CD4-positive, alpha-beta memory T cell (primary cell): ENCODE measurements around the gene KDM2A. TPM values are rescaled to one million over a fixed set of nuclear protein-coding genes. Genes with fewer than 3 reads are reported as not detected.
A peak's percentile ranks its signal among the peaks of the same experiment; 100 is the strongest.

Experiments used
- CTCF ChIA-PET: fragments of 350-600 bp; sonication (Branson Sonifier 250); formaldehyde crosslinking; loops from one replicate; lab custom pipeline; 2021; ENCODE audit warnings: inconsistent platforms; ENCODE audit not compliant: partially characterized antibody; lab: Charles Lee
- POLR2A ChIA-PET: fragments of 350-600 bp; sonication (Branson Sonifier 250); formaldehyde crosslinking; loops from one replicate; lab custom pipeline; 2021; ENCODE audit not compliant: partially characterized antibody; lab: Charles Lee
- DNase-seq, 5 donors: peaks; one replicate each; pipeline versions ENCODE4 v3.0.0 to v3.0.0-alpha.2; 2020 to 2022; ENCODE audit warnings: mixed read lengths in 1 of 5
- H3K27ac ChIP-seq: one replicate; pipeline ENCODE4 v1.7.0; 2013; ENCODE audit warnings: low read depth, low read length
- H3K27me3 ChIP-seq: 2 replicates; pipeline ENCODE4 v1.7.0; 2013; ENCODE audit warnings: mild to moderate bottlenecking, low read length, moderate library complexity; ENCODE audit not compliant: insufficient read depth
- H3K36me3 ChIP-seq: 2 replicates; pipeline ENCODE4 v1.7.0; 2013; ENCODE audit warnings: mild to moderate bottlenecking, low read length, moderate library complexity; ENCODE audit not compliant: insufficient read depth
- H3K4me1 ChIP-seq: 2 replicates; pipeline ENCODE4 v1.7.0; 2013; ENCODE audit warnings: mild to moderate bottlenecking, low read length, moderate library complexity; ENCODE audit not compliant: insufficient read depth
- H3K4me3 ChIP-seq, 2 donors: one replicate each; pipeline ENCODE4 v1.7.0; 2013; ENCODE audit warnings: low read length in 2 of 2, mild to moderate bottlenecking in 1 of 2
- H3K9me3 ChIP-seq, 2 donors: one replicate each; pipeline ENCODE4 v1.7.0; 2013; ENCODE audit warnings: low read length in 2 of 2, control low read depth in 1 of 2; ENCODE audit not compliant: control insufficient read depth in 1 of 2
- H3K27ac Mint-ChIP-seq, 7 donors: one replicate each; pipeline ENCODE4 v1.8.0; 2020 to 2021; ENCODE audit warnings: mixed read lengths in 7 of 7, mild to moderate bottlenecking in 6 of 7, inconsistent platforms in 3 of 7, moderate library complexity in 3 of 7
- H3K27me3 Mint-ChIP-seq, 2 donors: one replicate each; pipeline ENCODE4 v1.8.0; 2020 to 2021; ENCODE audit warnings: mixed read lengths in 2 of 2
- H3K36me3 Mint-ChIP-seq, 2 donors: one replicate each; pipeline ENCODE4 v1.8.0; 2020 to 2021; ENCODE audit warnings: mixed read lengths in 2 of 2, inconsistent platforms in 1 of 2, mild to moderate bottlenecking in 1 of 2
- H3K4me1 Mint-ChIP-seq, 4 donors: one replicate each; pipeline ENCODE4 v1.8.0; 2020 to 2021; ENCODE audit warnings: mixed read lengths in 4 of 4, mild to moderate bottlenecking in 1 of 4
- H3K4me3 Mint-ChIP-seq, 8 donors: one replicate each; pipeline ENCODE4 v1.8.0; 2020 to 2021; ENCODE audit warnings: mixed read lengths in 8 of 8, mild to moderate bottlenecking in 7 of 8, moderate library complexity in 6 of 8, inconsistent platforms in 3 of 8
- H3K9me3 Mint-ChIP-seq, 8 donors: one replicate each; pipeline ENCODE4 v1.8.0; 2020 to 2021; ENCODE audit warnings: mixed read lengths in 8 of 8, mild to moderate bottlenecking in 5 of 8, inconsistent platforms in 3 of 8, moderate library complexity in 1 of 8
- intact Hi-C: fragments of 100-400 bp; cut with micrococcal nuclease; formaldehyde crosslinking; loops from one replicate; pipeline ENCODE4 v1.15.1; 2023
- polyA plus RNA-seq, 2 donors: library from polyadenylated mRNA; unstranded; fragments of 300-500 nt; fragmentation: Illumina TruSeq; gene quantifications; one replicate each; pipeline ENCODE4 v1.2.3, GENCODE V29; 2021
- total RNA-seq, 2 experiments: library from RNA; stranded (reverse); gene quantifications; one replicate each; pipeline ENCODE4 v1.2.3, GENCODE V29; 2021

The KDM2A gene
- total and polyA plus RNA-seq, 4 experiments from 2014 or later = 14.0 to 200 (median 105) TPM

DNA sequence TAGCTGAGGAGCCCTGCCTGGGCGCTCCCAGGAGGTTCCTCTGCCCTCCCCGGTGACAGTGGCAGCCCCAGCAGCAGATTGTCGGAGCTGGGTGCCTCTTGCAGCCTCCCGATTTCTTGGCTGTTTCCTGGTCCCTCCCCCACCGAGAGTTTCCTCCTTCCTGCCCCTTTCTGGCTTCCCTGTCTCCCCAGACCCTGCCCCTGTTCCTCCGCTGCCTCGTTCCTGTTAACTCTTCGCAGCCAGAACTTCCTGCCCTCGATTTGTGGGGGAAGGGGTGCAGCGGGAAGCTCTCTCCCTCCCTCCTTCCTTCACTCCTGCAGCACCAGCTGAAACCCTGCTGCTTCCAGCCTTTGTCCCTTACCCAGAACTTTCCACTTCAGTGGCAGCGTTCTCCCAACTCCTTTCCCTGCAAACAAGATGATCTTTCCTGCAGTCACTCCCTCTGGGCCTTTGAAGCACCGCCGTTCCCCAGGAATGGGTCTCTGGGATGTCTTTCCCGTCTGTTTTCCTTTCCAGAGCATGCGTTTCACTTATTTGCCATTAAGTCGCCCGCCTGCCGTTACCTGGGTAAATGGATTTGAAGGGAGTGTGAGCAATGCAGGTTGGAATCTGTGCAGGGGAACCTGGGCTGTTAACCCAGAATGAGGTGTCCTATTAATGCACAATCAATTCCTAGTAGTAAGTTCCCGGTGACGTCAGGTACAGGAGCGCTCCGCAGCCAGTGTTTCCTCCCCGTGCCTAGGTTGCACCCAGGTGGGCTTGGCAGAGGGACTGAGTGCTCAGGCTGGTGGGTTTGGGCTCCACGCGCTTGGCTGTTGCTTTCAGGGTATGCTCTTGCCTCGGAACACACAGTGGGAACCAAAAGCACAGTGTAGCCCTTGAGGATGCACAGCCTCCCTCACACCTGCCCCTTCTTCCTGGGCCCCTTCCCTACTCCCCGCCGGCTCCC lies 151.5 kb downstream of the KDM2A start:
- Mint-ChIP-seq H3K27ac (peak overlapping the region; percentile 92 to 98 (median 95)), H3K9me3 (no peaks in the 10 kb centered on the region), H3K27me3 (no peaks in the 10 kb centered on the region), H3K4me1 (peaks cover 35 to 85% (median 61%) of the 10 kb centered on the region in 4 donors), H3K4me3 (peak overlapping the region; percentile 92 to 98 (median 97)), H3K36me3 (peaks cover 29 to 53% of the 10 kb centered on the region in 2 donors)
- H3K27ac ChIP-seq = peak overlapping the region; percentile 80
- no peaks in the 10 kb centered on the region for H3K9me3 ChIP-seq
- H3K27me3 ChIP-seq = no peaks in the 10 kb centered on the region
- CTCF ChIA-PET = interaction anchor here (1.4 to 7.1 kb wide), 7 partner anchors 7 to 48 kb away, joined by 3 to 54 read pairs (median 6); partner anchors contain the start of gene SSH3
- POLR2A ChIA-PET = interaction anchor here (1.0 to 17.3 kb wide), 14 partner anchors 8 to 344 kb away, joined by 3 to 1163 read pairs (median 15); partner anchors contain the start of genes ANKRD13D, POLD4, PPP1CA and PTPRCAP
- H3K4me1 ChIP-seq = peaks cover 87% of the 10 kb centered on the region
- H3K4me3 ChIP-seq = peak overlapping the region; percentile 87 to 88
- intact Hi-C loops = loop anchor here (1.0 kb wide), 1 partner anchor 18 kb away; no protein-coding TSS in a partner anchor
- peak in 2 of 5 donors; percentile 28 to 54 for DNase-seq
- H3K36me3 ChIP-seq = peaks cover 30% of the 10 kb centered on the region

DNA sequence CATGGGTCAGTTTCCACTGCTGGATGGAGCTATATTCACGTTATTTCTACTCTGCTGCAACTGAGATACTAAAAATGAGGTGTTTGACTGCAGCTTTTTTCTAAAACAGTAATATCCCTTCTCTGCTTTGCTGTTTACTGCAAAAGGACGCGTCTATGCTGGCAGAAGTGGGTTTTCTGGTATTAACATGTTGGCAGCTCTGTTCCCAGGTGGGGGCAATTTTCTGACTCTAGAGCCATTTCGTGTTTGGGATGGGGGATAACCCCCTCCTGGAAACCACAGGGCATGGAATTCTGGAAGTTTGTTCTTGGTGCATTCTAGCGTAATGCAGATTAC lies 152.1 kb downstream of the KDM2A start:
- no peaks in the 10 kb centered on the region for H3K9me3 Mint-ChIP-seq
- Histone ChIP-seq H3K27ac (peak overlapping the region; percentile 80), H3K4me1 (peaks cover 87% of the 10 kb centered on the region), H3K9me3 (no peaks in the 10 kb centered on the region), H3K27me3 (no peaks in the 10 kb centered on the region), H3K4me3 (peak overlapping the region; percentile 87 to 88), H3K36me3 (peaks cover 33% of the 10 kb centered on the region)
- H3K27ac Mint-ChIP-seq = peak overlapping the region; percentile 92 to 98 (median 95)
- DNase-seq = no peak
- H3K36me3 Mint-ChIP-seq = peaks cover 29 to 58% of the 10 kb centered on the region in 2 donors
- H3K4me1 Mint-ChIP-seq = peaks cover 36 to 86% (median 63%) of the 10 kb centered on the region in 4 donors
- ChIA-PET CTCF (interaction anchor here (0.7 to 7.1 kb wide), 7 partner anchors 8 to 48 kb away, joined by 3 to 54 read pairs (median 4); partner anchors contain the start of gene SSH3), POLR2A (interaction anchor here (1.0 to 17.3 kb wide), 14 partner anchors 9 to 213 kb away, joined by 3 to 1163 read pairs (median 15); partner anchors contain the start of genes ANKRD13D, POLD4, PPP1CA and PTPRCAP)
- H3K4me3 Mint-ChIP-seq = peak overlapping the region; percentile 92 to 98 (median 97)
- intact Hi-C loops = loop anchor here (1.0 kb wide), 1 partner anchor 17 kb away; no protein-coding TSS in a partner anchor
- no peaks in the 10 kb centered on the region for H3K27me3 Mint-ChIP-seq

DNA sequence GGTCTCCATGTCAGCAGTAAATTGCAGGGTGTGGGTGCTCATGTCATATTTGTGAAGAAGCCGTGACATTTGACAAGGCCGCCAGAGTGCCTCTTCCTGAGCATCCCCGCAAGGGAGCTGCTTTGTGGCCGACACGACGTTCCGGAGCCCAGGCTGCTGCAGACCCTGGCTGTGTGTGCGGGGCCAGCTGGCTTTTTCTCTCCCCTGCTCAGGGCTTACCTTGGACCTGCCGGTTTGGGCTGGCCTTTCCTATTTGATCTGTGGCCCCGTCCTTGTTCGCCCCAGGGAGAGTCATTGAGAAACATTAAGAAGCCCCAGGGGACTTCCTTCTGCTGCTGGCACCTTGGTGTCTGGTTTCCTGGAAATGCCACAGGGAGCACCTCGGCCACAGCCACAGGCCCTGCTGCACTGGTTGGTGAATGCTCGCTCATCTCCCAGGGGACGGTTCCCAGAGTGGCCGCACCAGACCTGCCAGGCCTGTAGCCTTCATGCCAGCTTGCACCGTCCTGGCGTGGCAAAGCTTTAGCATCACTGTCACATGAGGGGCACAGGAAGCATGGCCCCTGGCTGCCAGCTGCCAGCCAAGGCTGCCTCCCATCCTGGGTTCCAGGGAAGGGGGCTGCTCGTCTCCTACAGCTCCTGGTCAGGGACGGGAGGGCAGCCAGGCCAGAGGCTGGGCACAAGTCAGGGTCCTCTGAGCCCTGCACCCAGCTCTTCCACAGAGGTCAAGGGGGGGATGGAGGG lies 152.7 kb downstream of the KDM2A start:
- ChIA-PET CTCF (interaction anchor here (0.7 to 7.1 kb wide), 9 partner anchors 9 to 111 kb away, joined by 3 to 54 read pairs (median 4); partner anchors contain the start of genes ANKRD13D and SSH3), POLR2A (interaction anchor here (0.6 to 17.3 kb wide), 19 partner anchors 9 to 213 kb away, joined by 3 to 1163 read pairs (median 5); partner anchors contain the start of genes ANKRD13D, POLD4, PPP1CA and PTPRCAP)
- intact Hi-C loops = loop anchor here (1.0 kb wide), 1 partner anchor 17 kb away; no protein-coding TSS in a partner anchor
- Histone ChIP-seq H3K4me1 (peaks cover 93% of the 10 kb centered on the region), H3K27ac (peak overlapping the region; percentile 80), H3K9me3 (no peaks in the 10 kb centered on the region), H3K36me3 (peaks cover 33% of the 10 kb centered on the region), H3K4me3 (peak overlapping the region; percentile 87 to 88), H3K27me3 (no peaks in the 10 kb centered on the region)
- H3K9me3 Mint-ChIP-seq = no peaks in the 10 kb centered on the region
- peak overlapping the region; percentile 92 to 98 (median 95) for H3K27ac Mint-ChIP-seq
- peaks cover 31 to 62% of the 10 kb centered on the region in 2 donors for H3K36me3 Mint-ChIP-seq
- H3K4me1 Mint-ChIP-seq = peaks cover 42 to 92% (median 68%) of the 10 kb centered on the region in 4 donors
- H3K4me3 Mint-ChIP-seq = peak overlapping the region; percentile 92 to 98 (median 97)
- DNase-seq = peak; percentile 63 to 84 (median 68)
- no peaks in the 10 kb centered on the region for H3K27me3 Mint-ChIP-seq

DNA sequence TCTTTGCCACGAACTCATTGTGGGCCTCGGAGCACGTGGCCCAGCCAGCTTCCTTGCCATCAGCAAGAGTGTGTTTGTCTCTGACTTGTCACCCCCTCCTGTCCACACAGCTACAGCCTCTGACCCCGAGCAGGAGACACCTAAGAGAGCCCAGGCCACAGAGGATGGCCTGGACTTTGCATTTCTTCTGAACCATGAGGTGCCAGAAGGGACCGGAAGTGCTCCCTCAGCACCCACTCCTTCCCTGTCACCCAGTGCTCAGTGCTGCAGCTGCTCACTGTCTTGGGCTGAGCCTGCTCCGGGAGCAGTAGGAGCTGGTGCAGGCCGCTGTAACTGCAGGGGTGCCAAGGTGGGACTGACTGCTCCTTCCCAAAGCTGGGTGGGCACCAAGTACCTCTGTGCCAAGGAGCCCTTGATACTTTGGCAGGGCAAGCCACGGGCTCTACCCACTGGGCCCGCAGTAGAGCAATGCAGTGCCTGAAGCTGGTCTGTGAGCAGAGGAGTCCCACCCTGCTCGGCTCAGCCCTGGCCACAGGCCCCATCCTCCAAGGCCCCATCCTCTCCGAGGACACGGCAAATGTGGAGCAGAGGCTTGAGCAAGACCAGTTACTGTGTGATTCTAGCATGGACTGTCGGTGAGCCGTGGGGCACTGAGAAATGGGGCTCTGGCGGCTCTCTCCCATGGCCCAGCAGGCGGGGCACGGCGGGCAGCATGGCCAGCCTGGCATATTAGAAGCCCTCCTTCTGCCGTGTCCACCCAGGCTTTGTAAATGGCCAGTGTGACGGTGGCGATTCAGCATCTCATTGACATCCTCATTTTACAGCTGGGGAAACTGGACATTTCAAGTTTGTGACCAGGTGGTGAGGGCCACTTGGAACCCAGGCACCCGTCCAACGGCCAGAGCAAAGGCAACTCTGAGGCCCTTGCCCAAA lies 153.5 kb downstream of the KDM2A start:
- peak overlapping the region; percentile 92 to 98 (median 95) for H3K27ac Mint-ChIP-seq
- no peaks in the 10 kb centered on the region for H3K9me3 Mint-ChIP-seq
- Histone ChIP-seq H3K4me1 (peaks cover 100% of the 10 kb centered on the region), H3K27me3 (no peaks in the 10 kb centered on the region), H3K27ac (peak overlapping the region; percentile 80), H3K4me3 (peak overlapping the region; percentile 23 to 88), H3K9me3 (no peaks in the 10 kb centered on the region), H3K36me3 (peaks cover 33% of the 10 kb centered on the region)
- H3K4me1 Mint-ChIP-seq = peaks cover 46 to 95% (median 71%) of the 10 kb centered on the region in 4 donors
- ChIA-PET CTCF (interaction anchor here (1.3 to 7.1 kb wide), 6 partner anchors 9 to 110 kb away, joined by 3 to 54 read pairs (median 6); partner anchors contain the start of gene ANKRD13D), POLR2A (interaction anchor here (0.9 to 17.3 kb wide), 15 partner anchors 10 to 212 kb away, joined by 3 to 1163 read pairs (median 11); partner anchors contain the start of genes ANKRD13D, POLD4, PPP1CA and PTPRCAP)
- H3K27me3 Mint-ChIP-seq = no peaks in the 10 kb centered on the region
- DNase-seq = peak in 3 of 5 donors; percentile 27 to 46 (median 41)
- H3K4me3 Mint-ChIP-seq = peak overlapping the region; percentile 92 to 98 (median 97)
- intact Hi-C loops = no loop called here
- peaks cover 27 to 62% of the 10 kb centered on the region in 2 donors for H3K36me3 Mint-ChIP-seq

DNA sequence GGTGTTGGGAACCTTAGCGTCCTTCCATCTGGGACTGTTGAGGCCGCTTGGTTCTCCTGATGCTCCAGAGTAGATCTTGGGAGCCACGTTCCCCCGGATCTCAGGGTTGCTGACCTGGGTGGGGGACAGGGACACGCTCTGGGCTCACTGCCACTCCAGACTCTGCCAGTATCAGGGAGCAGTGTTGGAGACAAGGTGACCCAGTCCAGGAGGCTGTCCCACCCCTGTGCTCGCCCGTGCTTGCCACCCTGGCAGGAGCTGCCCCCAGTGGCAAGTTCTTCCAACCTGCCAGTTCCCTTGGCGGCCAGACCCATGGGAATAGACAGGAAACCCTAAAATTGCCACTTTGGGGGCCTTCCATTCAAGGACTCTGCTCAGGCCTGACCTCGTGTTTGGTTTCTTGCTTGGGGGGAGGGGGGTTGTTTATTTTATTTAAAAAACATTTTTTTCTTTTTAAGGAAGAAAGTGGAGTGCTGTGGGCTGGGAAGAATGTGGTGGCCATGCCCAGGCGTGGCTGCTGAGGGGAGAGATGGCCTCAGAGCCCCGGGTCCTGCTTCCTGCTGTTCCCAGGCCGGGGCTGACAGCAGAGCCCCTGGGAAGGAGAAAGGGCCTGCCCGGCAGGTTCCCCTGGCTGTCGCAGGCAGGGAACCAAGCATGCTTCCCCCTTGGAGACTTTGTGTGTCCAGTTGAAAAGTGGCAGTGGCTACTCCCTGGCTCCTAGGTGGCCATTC lies 154.4 kb downstream of the KDM2A start:
- no peaks in the 10 kb centered on the region for H3K9me3 Mint-ChIP-seq
- Histone ChIP-seq H3K36me3 (peaks cover 39% of the 10 kb centered on the region), H3K9me3 (no peaks in the 10 kb centered on the region), H3K27ac (peak overlapping the region; percentile 80), H3K27me3 (no peaks in the 10 kb centered on the region), H3K4me3 (no peak overlapping the region), H3K4me1 (peaks cover 100% of the 10 kb centered on the region)
- H3K36me3 Mint-ChIP-seq = peaks cover 21 to 58% of the 10 kb centered on the region in 2 donors
- H3K27me3 Mint-ChIP-seq = no peaks in the 10 kb centered on the region
- intact Hi-C loops = no loop called here
- CTCF ChIA-PET = no interaction called here
- peaks cover 44 to 95% (median 71%) of the 10 kb centered on the region in 4 donors for H3K4me1 Mint-ChIP-seq
- H3K4me3 Mint-ChIP-seq = peak overlapping the region in 7 of 8 donors; percentile 71 to 98 (median 96)
- DNase-seq = peak in 1 of 5 donors; percentile 29
- peak overlapping the region; percentile 75 to 98 (median 92) for H3K27ac Mint-ChIP-seq
- POLR2A ChIA-PET = interaction anchor here (1.2 to 17.3 kb wide), 8 partner anchors 11 to 136 kb away, joined by 3 to 1163 read pairs (median 39); partner anchors contain the start of genes ANKRD13D, POLD4 and SSH3
